HG02970 (cell line): ENCODE measurements around the gene FAM163A.

Experiments
- ATAC-seq: cut with Tn5 transposase; IDR thresholded peaks from one replicate; pipeline ENCODE4 v1.9.1; 2021; ENCODE audit warnings: mild to moderate bottlenecking, moderate library complexity, moderate number of reproducible peaks; ENCODE audit not compliant: unreplicated experiment, low FRiP score

The FAM163A gene

GRCh38 chr1:179812501-179813292 lies 69.6 kb downstream of the FAM163A start:
- ATAC-seq: no peak

GRCh38 chr1:179813626-179814545 lies 70.8 kb downstream of the FAM163A start:
- no peak for ATAC-seq

GRCh38 chr1:179814546-179814838 lies 71.4 kb downstream of the FAM163A start:
- no peak for ATAC-seq

- ATAC-seq: no peak
Observed at GRCh38 chr1:179815641-179816040, 72.5 kb downstream of the FAM163A start.

- ATAC-seq: no peak
Observed at GRCh38 chr1:179816196-179816960, 73.3 kb downstream of the FAM163A start.

GRCh38 chr1:179817056-179817455 lies 74.0 kb downstream of the FAM163A start:
- no peak for ATAC-seq

- ATAC-seq: no peak
Observed at GRCh38 chr1:179817789-179818188, 74.7 kb downstream of the FAM163A start.

- no peak for ATAC-seq
Observed at GRCh38 chr1:179818260-179818659, 75.2 kb downstream of the FAM163A start.

GRCh38 chr1:179818743-179819173 lies 75.7 kb downstream of the FAM163A start:
- ATAC-seq: no peak

GRCh38 chr1:179820226-179820970 lies 77.3 kb downstream of the FAM163A start:
- ATAC-seq: no peak

GRCh38 chr1:179821524-179821923 lies 78.4 kb downstream of the FAM163A start:
- no peak for ATAC-seq

- ATAC-seq: no peak
Observed at GRCh38 chr1:179822065-179822464, 79.0 kb downstream of the FAM163A start.

- no peak for ATAC-seq
Observed at GRCh38 chr1:179823693-179824092, 80.6 kb downstream of the FAM163A start.

GRCh38 chr1:179824265-179824664 lies 81.2 kb downstream of the FAM163A start:
- no peak for ATAC-seq

- ATAC-seq: no peak
Observed at GRCh38 chr1:179825206-179825605, 82.1 kb downstream of the FAM163A start.

- ATAC-seq: no peak
Observed at GRCh38 chr1:179825798-179826460, 82.8 kb downstream of the FAM163A start.

GRCh38 chr1:179826626-179827280 lies 83.7 kb downstream of the FAM163A start:
- ATAC-seq: no peak

- ATAC-seq: no peak
Observed at GRCh38 chr1:179828554-179829110, 85.5 kb downstream of the FAM163A start.

- ATAC-seq: no peak
Observed at GRCh38 chr1:179831225-179831624, 88.1 kb downstream of the FAM163A start.
